ENCODE results near the gene LILRB1. TPM values are rescaled to one million over a fixed set of nuclear protein-coding genes. Genes with fewer than 3 reads are reported as not detected.
A peak's percentile ranks its signal among the peaks of the same experiment; 100 is the strongest.

Gene LILRB1
- total and polyA plus RNA-seq, 2 of the 13 experiments (the other 11 are each of a cell fraction or from before 2014, with no cell fraction given), result not detected

- TF ChIP-seq ZNF281 (CRISPR knock-in tag; IDR thresholded peaks at IDR 0.05; ENCODE audit: borderline replicate concordance) (peak; percentile 51; the same call in 1 of the 2 replicates), EEA1 (CRISPR knock-in tag; IDR thresholded peaks at IDR 0.05; ENCODE audit: borderline replicate concordance) (no peak), ZNF639 (CRISPR knock-in tag; conservative IDR thresholded peaks at IDR 0.05) (0 out of 2 replicates have a peak, but pooled peaks have one; percentile 53), ZNF761 (CRISPR knock-in tag; conservative IDR thresholded peaks at IDR 0.05) (no peak), NFATC3 (CRISPR knock-in tag; IDR thresholded peaks at IDR 0.05) (no peak), MATR3 (CRISPR knock-in tag; IDR thresholded peaks at IDR 0.05) (no peak), ZNF333 (CRISPR knock-in tag; IDR thresholded peaks at IDR 0.05; ENCODE audit: borderline replicate concordance) (no peak), ZFP1 (CRISPR knock-in tag; IDR thresholded peaks at IDR 0.05) (no peak), HBP1 (CRISPR knock-in tag; IDR thresholded peaks at IDR 0.05; ENCODE audit: low read depth) (peak; percentile 87), ZNF556 (CRISPR knock-in tag; IDR thresholded peaks at IDR 0.05; ENCODE audit: borderline replicate concordance) (no peak), ADNP (CRISPR knock-in tag; IDR thresholded peaks at IDR 0.05) (no peak), MEF2D (CRISPR knock-in tag; IDR thresholded peaks at IDR 0.05) (peak; percentile 81), MTERF4 (CRISPR knock-in tag; IDR thresholded peaks at IDR 0.05) (0 out of 2 replicates have a peak, but pooled peaks have one; percentile 27), CREB3 (CRISPR knock-in tag; IDR thresholded peaks at IDR 0.05) (peak; percentile 81; the same call in 1 of the 2 replicates), JUN (CRISPR knock-in tag; IDR thresholded peaks at IDR 0.05) (no peak), MBNL3 (CRISPR knock-in tag; conservative IDR thresholded peaks at IDR 0.05) (no peak), ZMYM2 (CRISPR knock-in tag; IDR thresholded peaks at IDR 0.05) (no peak), TGIF2 (CRISPR knock-in tag; IDR thresholded peaks at IDR 0.05) (peak; percentile 85), ZNF557 (CRISPR knock-in tag; IDR thresholded peaks at IDR 0.05) (peak; percentile 84; the same call in 1 of the 2 replicates), ELF3 (CRISPR knock-in tag; IDR thresholded peaks at IDR 0.05) (peak; percentile 69), MIXL1 (CRISPR knock-in tag; IDR thresholded peaks at IDR 0.05) (peak; percentile 67; the same call in 1 of the 2 replicates), ZBTB37 (CRISPR knock-in tag; IDR thresholded peaks at IDR 0.05) (no peak)
Measured at GRCh38 chr19:54684527-54684926, 54.2 kb downstream of the LILRB1 start (continued).

Measured in HepG2 (cell line).